Coronary artery (tissue), 2 donors: ENCODE measurements around the gene TMEM39B.
"Not testable (repeated sequence)": the region's sequence is repeated elsewhere in the genome, so short reads cannot be mapped to it uniquely, and the experiment has no call there.

ENCODE experiments used
- DNase-seq: peaks from one replicate; pipeline ENCODE4 v3.0.0-alpha.2; 2017; ENCODE audit warnings: low spot score
- H3K27ac ChIP-seq, 2 donors: fragments of 200-600 bp; sonication (generic); one replicate each; pipeline ENCODE4 v1.5.1; 2016 to 2019
- H3K4me3 ChIP-seq: fragments of 200-600 bp; sonication (generic); 2 replicates; pipeline ENCODE4 v1.5.1; 2016; ENCODE audit warnings: mild to moderate bottlenecking, moderate library complexity
- CTCF ChIP-seq: fragments of 200-600 bp; sonication (generic); IDR thresholded peaks from one replicate; pipeline ENCODE4 v1.5.1; 2019; ENCODE audit warnings: antibody characterized with exemption

Gene TMEM39B

GRCh38 chr1:32138965-32139364 lies 66.2 kb downstream of the TMEM39B start:
- no peak overlapping the region for H3K27ac ChIP-seq
- no peak for DNase-seq
- no peak overlapping the region for H3K4me3 ChIP-seq
- no peak for TF ChIP-seq CTCF

- no peak overlapping the region for H3K27ac ChIP-seq
- peak; percentile 73 for DNase-seq
- no peak for TF ChIP-seq CTCF
Observed at GRCh38 chr1:32142446-32143301, 69.9 kb downstream of the TMEM39B start.

GRCh38 chr1:32143302-32143695 lies 70.6 kb downstream of the TMEM39B start:
- H3K27ac ChIP-seq, H3K4me3 ChIP-seq, DNase-seq: not testable (repeated sequence)

More at GRCh38 chr1:32142446-32143301, 69.9 kb downstream of the TMEM39B start:
- no peak overlapping the region for H3K4me3 ChIP-seq

- DNase-seq = no peak
- Histone ChIP-seq H3K4me3 (no peak overlapping the region), H3K27ac (no peak overlapping the region)
- TF ChIP-seq CTCF = no peak
Observed at GRCh38 chr1:32144033-32144432, 71.3 kb downstream of the TMEM39B start.

- DNase-seq, H3K27ac ChIP-seq, H3K4me3 ChIP-seq: not testable (repeated sequence)
Observed at GRCh38 chr1:32147799-32148198, 75.1 kb downstream of the TMEM39B start.

- no peak for DNase-seq
- Histone ChIP-seq H3K27ac (no peak overlapping the region), H3K4me3 (no peak overlapping the region)
- TF ChIP-seq CTCF = no peak
Observed at GRCh38 chr1:32150847-32151246, 78.1 kb downstream of the TMEM39B start.

- H3K27ac ChIP-seq = no peak overlapping the region
- TF ChIP-seq CTCF = no peak
- no peak for DNase-seq
- no peak overlapping the region for H3K4me3 ChIP-seq
Observed at GRCh38 chr1:32151319-32151787, 78.6 kb downstream of the TMEM39B start.
